Esophagus muscularis mucosa (tissue), 3 donors: Measurements from ENCODE around the gene DCAF15.

ENCODE experiments used
- POLR2AphosphoS5 ChIP-seq, 2 donors: sonication (generic); formaldehyde crosslinking; IDR thresholded peaks; one replicate each; pipeline ENCODE4 v1.6.1; 2017; ENCODE audit warnings: antibody characterized with exemption in 2 of 2
- TF ChIP-seq, protein P1 (sequence below), 3 experiments: fragments of 200-600 bp in 2 of 3; fragments of 450-650 bp in 1 of 3; sonication (generic) in 2 of 3; IDR thresholded peaks; one replicate each; pipeline ENCODE4 v1.5.1; 2017 to 2019; ENCODE audit warnings: antibody characterized with exemption in 3 of 3, mild to moderate bottlenecking in 2 of 3, moderate library complexity in 1 of 3

DNA sequence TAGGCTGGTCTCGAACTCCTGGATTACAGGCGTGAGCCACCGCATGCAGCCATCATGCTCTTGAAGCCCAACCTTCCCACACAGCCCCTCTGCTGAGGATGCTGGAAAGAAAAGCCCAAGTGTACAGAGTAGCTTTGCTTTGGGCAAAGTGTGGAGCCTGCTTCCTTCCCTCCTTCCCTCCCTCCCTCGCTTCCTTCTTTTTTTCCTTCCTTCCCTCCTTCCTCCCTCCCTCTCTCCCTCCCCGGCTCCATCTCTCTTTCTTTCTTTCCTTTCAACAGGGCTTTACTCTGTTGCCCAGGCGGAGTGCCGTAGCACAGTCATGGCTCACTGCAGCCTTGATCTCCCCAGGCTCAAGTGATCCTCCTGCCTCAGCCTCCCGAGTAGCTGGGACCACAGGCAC is 43.6 kb upstream of the DCAF15 start:
- TF ChIP-seq POLR2AphosphoS5 (IDR thresholded peaks at IDR 0.05) = no peak
- TF ChIP-seq, protein P1, sequence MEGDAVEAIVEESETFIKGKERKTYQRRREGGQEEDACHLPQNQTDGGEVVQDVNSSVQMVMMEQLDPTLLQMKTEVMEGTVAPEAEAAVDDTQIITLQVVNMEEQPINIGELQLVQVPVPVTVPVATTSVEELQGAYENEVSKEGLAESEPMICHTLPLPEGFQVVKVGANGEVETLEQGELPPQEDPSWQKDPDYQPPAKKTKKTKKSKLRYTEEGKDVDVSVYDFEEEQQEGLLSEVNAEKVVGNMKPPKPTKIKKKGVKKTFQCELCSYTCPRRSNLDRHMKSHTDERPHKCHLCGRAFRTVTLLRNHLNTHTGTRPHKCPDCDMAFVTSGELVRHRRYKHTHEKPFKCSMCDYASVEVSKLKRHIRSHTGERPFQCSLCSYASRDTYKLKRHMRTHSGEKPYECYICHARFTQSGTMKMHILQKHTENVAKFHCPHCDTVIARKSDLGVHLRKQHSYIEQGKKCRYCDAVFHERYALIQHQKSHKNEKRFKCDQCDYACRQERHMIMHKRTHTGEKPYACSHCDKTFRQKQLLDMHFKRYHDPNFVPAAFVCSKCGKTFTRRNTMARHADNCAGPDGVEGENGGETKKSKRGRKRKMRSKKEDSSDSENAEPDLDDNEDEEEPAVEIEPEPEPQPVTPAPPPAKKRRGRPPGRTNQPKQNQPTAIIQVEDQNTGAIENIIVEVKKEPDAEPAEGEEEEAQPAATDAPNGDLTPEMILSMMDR (IDR thresholded peaks at IDR 0.05) = no peak
